Measurements from ENCODE around the gene DLG2. TPM values are rescaled to one million over a fixed set of nuclear protein-coding genes. Genes with fewer than 3 reads are reported as not detected.

The DLG2 gene
- polyA plus RNA-seq, 1 donor, result 8.1 TPM

GRCh38 chr11:83982825-83983224, 1644.3 kb downstream of the DLG2 start:
- Histone ChIP-seq H3K36me3 (ENCODE audit: control insufficient read depth, insufficient read depth, low read length) (no peaks in the 10 kb centered on the region), H3K9me3 (ENCODE audit: control insufficient read depth, low read depth, low read length) (no peaks in the 10 kb centered on the region), H3K27ac (ENCODE audit: low read length) (no peak overlapping the region), H3K4me1 (ENCODE audit: control insufficient read depth, insufficient read depth, low read length) (no peaks in the 10 kb centered on the region), H3K4me3 (ENCODE audit: low read length) (no peak overlapping the region), H3K27me3 (ENCODE audit: control insufficient read depth, insufficient read depth, low read length) (no peaks in the 10 kb centered on the region)
- DNase-seq, result no peak
- WGBS (ENCODE audit: insufficient coverage, low lambda C conversion rate), result 100% methylated on average over 4 of the region's 4 CpGs

- no peak for DNase-seq
- H3K27ac ChIP-seq (ENCODE audit: low read length), result no peak overlapping the region
- no peaks in the 10 kb centered on the region for H3K9me3 ChIP-seq (ENCODE audit: control insufficient read depth, low read depth, low read length)
- no peaks in the 10 kb centered on the region for H3K4me1 ChIP-seq (ENCODE audit: control insufficient read depth, insufficient read depth, low read length)
- no peaks in the 10 kb centered on the region for H3K27me3 ChIP-seq (ENCODE audit: control insufficient read depth, insufficient read depth, low read length)
- H3K4me3 ChIP-seq (ENCODE audit: low read length), result no peak overlapping the region
- 100% methylated on average over 1 of the region's 1 CpG for whole genome bisulfite sequencing (ENCODE audit: insufficient coverage, low lambda C conversion rate)
- no peaks in the 10 kb centered on the region for H3K36me3 ChIP-seq (ENCODE audit: control insufficient read depth, insufficient read depth, low read length)
Observed at GRCh38 chr11:83979593-83979992, 1647.6 kb downstream of the DLG2 start.

- Histone ChIP-seq H3K36me3 (ENCODE audit: control insufficient read depth, insufficient read depth, low read length) (no peaks in the 10 kb centered on the region), H3K9me3 (ENCODE audit: control insufficient read depth, low read depth, low read length) (no peaks in the 10 kb centered on the region)
- WGBS (ENCODE audit: insufficient coverage, low lambda C conversion rate), result no CpG with 5 or more reads among the region's 1 CpG
Observed at GRCh38 chr11:83978942-83979341, 1648.2 kb downstream of the DLG2 start.

GRCh38 chr11:83976086-83976485, 1651.1 kb downstream of the DLG2 start:
- Histone ChIP-seq H3K9me3 (ENCODE audit: control insufficient read depth, low read depth, low read length) (no peaks in the 10 kb centered on the region), H3K36me3 (ENCODE audit: control insufficient read depth, insufficient read depth, low read length) (no peaks in the 10 kb centered on the region), H3K27me3 (ENCODE audit: control insufficient read depth, insufficient read depth, low read length) (no peaks in the 10 kb centered on the region), H3K4me3 (ENCODE audit: low read length) (no peak overlapping the region), H3K27ac (ENCODE audit: low read length) (no peak overlapping the region), H3K4me1 (ENCODE audit: control insufficient read depth, insufficient read depth, low read length) (no peaks in the 10 kb centered on the region)
- DNase-seq, result no peak

More at GRCh38 chr11:83978942-83979341, 1648.2 kb downstream of the DLG2 start:
- Histone ChIP-seq H3K27me3 (ENCODE audit: control insufficient read depth, insufficient read depth, low read length) (no peaks in the 10 kb centered on the region), H3K27ac (ENCODE audit: low read length) (no peak overlapping the region), H3K4me3 (ENCODE audit: low read length) (no peak overlapping the region), H3K4me1 (ENCODE audit: control insufficient read depth, insufficient read depth, low read length) (no peaks in the 10 kb centered on the region)
- DNase-seq, result no peak

- WGBS (ENCODE audit: insufficient coverage, low lambda C conversion rate), result 100% methylated on average over 1 of the region's 1 CpG
- H3K4me1 ChIP-seq (ENCODE audit: control insufficient read depth, insufficient read depth, low read length), result no peaks in the 10 kb centered on the region
- H3K27ac ChIP-seq (ENCODE audit: low read length), result no peak overlapping the region
- H3K36me3 ChIP-seq (ENCODE audit: control insufficient read depth, insufficient read depth, low read length), result no peaks in the 10 kb centered on the region
- H3K4me3 ChIP-seq (ENCODE audit: low read length), result no peak overlapping the region
- H3K27me3 ChIP-seq (ENCODE audit: control insufficient read depth, insufficient read depth, low read length), result no peaks in the 10 kb centered on the region
- H3K9me3 ChIP-seq (ENCODE audit: control insufficient read depth, low read depth, low read length), result no peaks in the 10 kb centered on the region
- no peak for DNase-seq
Observed at GRCh38 chr11:83972536-83972935, 1654.6 kb downstream of the DLG2 start.

- no CpG with 5 or more reads among the region's 1 CpG for WGBS (ENCODE audit: insufficient coverage, low lambda C conversion rate)
- Histone ChIP-seq H3K27me3 (ENCODE audit: control insufficient read depth, insufficient read depth, low read length) (no peaks in the 10 kb centered on the region), H3K27ac (ENCODE audit: low read length) (no peak overlapping the region), H3K36me3 (ENCODE audit: control insufficient read depth, insufficient read depth, low read length) (no peaks in the 10 kb centered on the region), H3K9me3 (ENCODE audit: control insufficient read depth, low read depth, low read length) (no peaks in the 10 kb centered on the region), H3K4me1 (ENCODE audit: control insufficient read depth, insufficient read depth, low read length) (no peaks in the 10 kb centered on the region), H3K4me3 (ENCODE audit: low read length) (no peak overlapping the region)
- DNase-seq, result no peak
Observed at GRCh38 chr11:83971063-83971462, 1656.1 kb downstream of the DLG2 start.

GRCh38 chr11:83970061-83970671, 1657.0 kb downstream of the DLG2 start:
- no peak overlapping the region for H3K4me3 ChIP-seq (ENCODE audit: low read length)
- H3K27me3 ChIP-seq (ENCODE audit: control insufficient read depth, insufficient read depth, low read length), result no peaks in the 10 kb centered on the region
- 83% methylated on average over 2 of the region's 2 CpGs for WGBS (ENCODE audit: insufficient coverage, low lambda C conversion rate)
- no peaks in the 10 kb centered on the region for H3K36me3 ChIP-seq (ENCODE audit: control insufficient read depth, insufficient read depth, low read length)
- DNase-seq, result no peak
- H3K27ac ChIP-seq (ENCODE audit: low read length), result no peak overlapping the region
- no peaks in the 10 kb centered on the region for H3K9me3 ChIP-seq (ENCODE audit: control insufficient read depth, low read depth, low read length)
- H3K4me1 ChIP-seq (ENCODE audit: control insufficient read depth, insufficient read depth, low read length), result no peaks in the 10 kb centered on the region

GRCh38 chr11:83957038-83957900, 1669.9 kb downstream of the DLG2 start:
- Histone ChIP-seq H3K27ac (ENCODE audit: low read length) (no peak overlapping the region), H3K4me3 (ENCODE audit: low read length) (no peak overlapping the region), H3K27me3 (ENCODE audit: control insufficient read depth, insufficient read depth, low read length) (no peaks in the 10 kb centered on the region), H3K4me1 (ENCODE audit: control insufficient read depth, insufficient read depth, low read length) (no peaks in the 10 kb centered on the region), H3K9me3 (ENCODE audit: control insufficient read depth, low read depth, low read length) (no peaks in the 10 kb centered on the region), H3K36me3 (ENCODE audit: control insufficient read depth, insufficient read depth, low read length) (no peaks in the 10 kb centered on the region)
- 0% methylated on average over 1 of the region's 2 CpGs for WGBS (ENCODE audit: insufficient coverage, low lambda C conversion rate)
- DNase-seq, result no peak

- DNase-seq, result no peak
- 80% methylated on average over 1 of the region's 10 CpGs for WGBS (ENCODE audit: insufficient coverage, low lambda C conversion rate)
- Histone ChIP-seq H3K4me1 (ENCODE audit: control insufficient read depth, insufficient read depth, low read length) (no peaks in the 10 kb centered on the region), H3K4me3 (ENCODE audit: low read length) (no peak overlapping the region), H3K36me3 (ENCODE audit: control insufficient read depth, insufficient read depth, low read length) (no peaks in the 10 kb centered on the region), H3K27me3 (ENCODE audit: control insufficient read depth, insufficient read depth, low read length) (no peaks in the 10 kb centered on the region), H3K27ac (ENCODE audit: low read length) (no peak overlapping the region), H3K9me3 (ENCODE audit: control insufficient read depth, low read depth, low read length) (no peaks in the 10 kb centered on the region)
Observed at GRCh38 chr11:83956119-83956697, 1670.9 kb downstream of the DLG2 start.

- DNase-seq, result no peak
- 86% methylated on average over 2 of the region's 4 CpGs for WGBS (ENCODE audit: insufficient coverage, low lambda C conversion rate)
- H3K36me3 ChIP-seq (ENCODE audit: control insufficient read depth, insufficient read depth, low read length), result no peaks in the 10 kb centered on the region
- no peak overlapping the region for H3K27ac ChIP-seq (ENCODE audit: low read length)
- H3K27me3 ChIP-seq (ENCODE audit: control insufficient read depth, insufficient read depth, low read length), result no peaks in the 10 kb centered on the region
- no peak overlapping the region for H3K4me3 ChIP-seq (ENCODE audit: low read length)
- H3K4me1 ChIP-seq (ENCODE audit: control insufficient read depth, insufficient read depth, low read length), result no peaks in the 10 kb centered on the region
- no peaks in the 10 kb centered on the region for H3K9me3 ChIP-seq (ENCODE audit: control insufficient read depth, low read depth, low read length)
Observed at GRCh38 chr11:83954780-83955179, 1672.4 kb downstream of the DLG2 start.
